K562 (cell line): Measurements from ENCODE around the gene TSPAN14. TPM values are rescaled to one million over a fixed set of nuclear protein-coding genes. Genes with fewer than 3 reads are reported as not detected.

ENCODE experiments used
- FOSL1 ChIP-seq: fragments of 200-800 bp; sonication (Bioruptor generic); conservative IDR thresholded peaks from 2 replicates; pipeline ENCODE4 v1.6.1; 2016; ENCODE audit warnings: missing genetic modification characterization, missing compliant biosample characterization
- FOXM1 ChIP-seq, 2 experiments: fragments of 450-650 bp in 1 of 2; sonication (generic) in 1 of 2; formaldehyde crosslinking in 1 of 2; IDR thresholded peaks; 2 replicates each; pipeline versions ENCODE4 v1.6.1 to v1.9.0; 2017 to 2022; ENCODE audit warnings: low read depth in 2 of 2, mild to moderate bottlenecking in 2 of 2, missing genetic modification reagents in 1 of 2, moderate library complexity in 1 of 2
- GABPB1 ChIP-seq: sonication (generic); formaldehyde crosslinking; IDR thresholded peaks from 2 replicates; pipeline ENCODE4 v1.8.0; 2022; ENCODE audit warnings: mild to moderate bottlenecking, missing genetic modification reagents
- HEY1 ChIP-seq: fragments of 250-450 bp; sonication (Bioruptor Pico); IDR thresholded peaks from 2 replicates; pipeline ENCODE4 v1.5.0; 2020; ENCODE audit warnings: mild to moderate bottlenecking, moderate library complexity, borderline replicate concordance
- PHF8 ChIP-seq: fragments of 200-600 bp; sonication (generic); IDR thresholded peaks from 2 replicates; pipeline ENCODE4 v1.6.1; 2012; ENCODE audit warnings: mixed run types, mild to moderate bottlenecking, inconsistent platforms, low read length, moderate library complexity, borderline replicate concordance
- SAFB2 ChIP-seq: fragments of 200-400 bp; formaldehyde crosslinking; IDR thresholded peaks from 2 replicates; pipeline ENCODE4 v1.6.1; 2018; ENCODE audit warnings: borderline replicate concordance, low read length, low read depth, moderate library complexity; ENCODE audit not compliant: severe bottlenecking
- STAG1 ChIP-seq: sonication (generic); formaldehyde crosslinking; IDR thresholded peaks from 2 replicates; pipeline ENCODE4 v1.5.0; 2020; ENCODE audit warnings: missing genetic modification reagents, borderline replicate concordance
- ZNF212 ChIP-seq: fragments of 450-650 bp; formaldehyde crosslinking; IDR thresholded peaks from 2 replicates; pipeline ENCODE4 v1.4.0; 2020; ENCODE audit warnings: mild to moderate bottlenecking
- ZNF444 ChIP-seq: fragments of 250-450 bp; sonication (Bioruptor Pico); IDR thresholded peaks from 2 replicates; pipeline ENCODE4 v1.4.0; 2020; ENCODE audit warnings: mild to moderate bottlenecking, moderate library complexity
- polyA plus RNA-seq, 8 experiments: library from polyadenylated mRNA; depleted of rRNA in 4 of 8; stranded (reverse) in 5 of 8; unstranded in 3 of 8; fragments of >200 nt; fragmentation: Nextera tagmentation in 2 of 8; fragmentation: Illumina TruSeq in 1 of 8; extraction: Ambion mirVana in 2 of 8; extraction: Trizol in 1 of 8; gene quantifications; 2 replicates each; pipeline versions ENCODE4 v1.2.1 to v1.2.3, GENCODE V29; 2011 to 2014; ENCODE audit warnings: inconsistent platforms in 1 of 8, missing spikeins in 1 of 8
- total RNA-seq, 7 experiments: library from RNA; depleted of rRNA in 6 of 7; stranded (reverse); fragments of >200 nt in 6 of 7; fragmentation: Illumina TruSeq in 2 of 7; extraction: Trizol in 2 of 7; gene quantifications; 2 replicates each; pipeline versions ENCODE4 v1.2.1 to v1.2.3, GENCODE V29; 2011 to 2021; ENCODE audit warnings: low replicate concordance in 1 of 7
- TF ChIP-seq, protein P1 (sequence below): sonication (generic); formaldehyde crosslinking; IDR thresholded peaks from 2 replicates; pipeline ENCODE4 v1.8.1; 2022; ENCODE audit warnings: missing genetic modification reagents
- TF ChIP-seq, protein P2 (sequence below): IDR thresholded peaks from 2 replicates; pipeline ENCODE4 v1.6.1; 2016; ENCODE audit warnings: missing genetic modification characterization, missing compliant biosample characterization
- TF ChIP-seq, protein P3 (sequence below): sonication (generic); IDR thresholded peaks from 2 replicates; pipeline ENCODE4 v1.6.1; 2016

The TSPAN14 gene
- total and polyA plus RNA-seq, 9 of the 15 experiments (the other 6 are each of a cell fraction or from before 2014, with no cell fraction given) = 5.8 to 92.9 (median 23.3) TPM

DNA sequence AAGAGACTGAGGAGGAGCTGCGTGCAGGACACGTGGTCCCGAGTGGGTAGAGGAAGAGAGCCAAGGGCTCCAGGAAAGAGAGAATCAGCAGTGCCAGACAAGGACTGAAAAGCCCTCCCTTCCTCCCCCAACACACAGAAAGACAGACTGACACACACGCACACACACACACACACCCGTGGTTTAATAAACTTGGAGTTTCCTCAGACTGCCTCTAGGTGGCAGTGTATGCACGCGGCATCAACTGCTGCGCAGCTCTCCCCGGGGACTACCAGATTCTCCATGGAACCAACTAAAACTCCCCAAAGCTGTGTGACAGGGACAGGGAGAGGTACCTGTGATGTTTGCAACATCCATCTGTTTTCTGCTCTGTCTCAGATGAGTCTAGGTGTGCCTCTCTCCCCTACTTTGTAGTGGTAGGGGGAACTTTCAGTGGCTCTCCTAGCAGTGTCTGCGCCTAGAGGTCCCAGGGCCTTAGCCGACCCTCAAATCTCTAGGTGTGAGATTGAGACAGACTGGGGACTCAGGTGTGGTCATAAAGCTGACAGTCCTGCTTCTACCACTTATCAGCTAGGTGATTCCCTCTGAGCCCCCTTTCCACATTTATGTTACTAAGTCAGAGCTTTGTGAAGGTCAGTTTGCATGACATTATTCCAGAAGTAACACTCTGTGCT lies 9.3 kb upstream of the TSPAN14 start (continued):
- TF ChIP-seq, protein P1, sequence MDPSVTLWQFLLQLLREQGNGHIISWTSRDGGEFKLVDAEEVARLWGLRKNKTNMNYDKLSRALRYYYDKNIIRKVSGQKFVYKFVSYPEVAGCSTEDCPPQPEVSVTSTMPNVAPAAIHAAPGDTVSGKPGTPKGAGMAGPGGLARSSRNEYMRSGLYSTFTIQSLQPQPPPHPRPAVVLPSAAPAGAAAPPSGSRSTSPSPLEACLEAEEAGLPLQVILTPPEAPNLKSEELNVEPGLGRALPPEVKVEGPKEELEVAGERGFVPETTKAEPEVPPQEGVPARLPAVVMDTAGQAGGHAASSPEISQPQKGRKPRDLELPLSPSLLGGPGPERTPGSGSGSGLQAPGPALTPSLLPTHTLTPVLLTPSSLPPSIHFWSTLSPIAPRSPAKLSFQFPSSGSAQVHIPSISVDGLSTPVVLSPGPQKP (CRISPR knock-in tag) = no peak
- TF ChIP-seq SAFB2 = no peak
- no peak for TF ChIP-seq PHF8
- peak; percentile 87; the same call in 1 of the 2 replicates for TF ChIP-seq STAG1 (CRISPR knock-in tag)
- TF ChIP-seq, protein P2, sequence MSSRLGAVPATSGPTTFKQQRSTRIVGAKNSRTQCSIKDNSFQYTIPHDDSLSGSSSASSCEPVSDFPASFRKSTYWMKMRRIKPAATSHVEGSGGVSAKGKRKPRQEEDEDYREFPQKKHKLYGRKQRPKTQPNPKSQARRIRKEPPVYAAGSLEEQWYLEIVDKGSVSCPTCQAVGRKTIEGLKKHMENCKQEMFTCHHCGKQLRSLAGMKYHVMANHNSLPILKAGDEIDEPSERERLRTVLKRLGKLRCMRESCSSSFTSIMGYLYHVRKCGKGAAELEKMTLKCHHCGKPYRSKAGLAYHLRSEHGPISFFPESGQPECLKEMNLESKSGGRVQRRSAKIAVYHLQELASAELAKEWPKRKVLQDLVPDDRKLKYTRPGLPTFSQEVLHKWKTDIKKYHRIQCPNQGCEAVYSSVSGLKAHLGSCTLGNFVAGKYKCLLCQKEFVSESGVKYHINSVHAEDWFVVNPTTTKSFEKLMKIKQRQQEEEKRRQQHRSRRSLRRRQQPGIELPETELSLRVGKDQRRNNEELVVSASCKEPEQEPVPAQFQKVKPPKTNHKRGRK (tag) = no peak
- TF ChIP-seq GABPB1 (CRISPR knock-in tag) = no peak
- no peak for TF ChIP-seq FOSL1 (tag)
- TF ChIP-seq HEY1 (CRISPR knock-in tag) = no peak
- TF ChIP-seq FOXM1 (IDR thresholded peaks at IDR 0.05; ENCODE audit: low read depth) = no peak
- TF ChIP-seq FOXM1 (CRISPR knock-in tag; IDR thresholded peaks at IDR 0.05; ENCODE audit: low read depth) = no peak
- TF ChIP-seq ZNF444 (CRISPR knock-in tag) = no peak
- no peak for TF ChIP-seq ZNF212
- TF ChIP-seq, protein P3, sequence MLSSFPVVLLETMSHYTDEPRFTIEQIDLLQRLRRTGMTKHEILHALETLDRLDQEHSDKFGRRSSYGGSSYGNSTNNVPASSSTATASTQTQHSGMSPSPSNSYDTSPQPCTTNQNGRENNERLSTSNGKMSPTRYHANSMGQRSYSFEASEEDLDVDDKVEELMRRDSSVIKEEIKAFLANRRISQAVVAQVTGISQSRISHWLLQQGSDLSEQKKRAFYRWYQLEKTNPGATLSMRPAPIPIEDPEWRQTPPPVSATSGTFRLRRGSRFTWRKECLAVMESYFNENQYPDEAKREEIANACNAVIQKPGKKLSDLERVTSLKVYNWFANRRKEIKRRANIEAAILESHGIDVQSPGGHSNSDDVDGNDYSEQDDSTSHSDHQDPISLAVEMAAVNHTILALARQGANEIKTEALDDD = no peak
